Measurements from ENCODE around the gene CCDC40. TPM values are rescaled to one million over a fixed set of nuclear protein-coding genes. Genes with fewer than 3 reads are reported as not detected.

Gene CCDC40
- total and polyA plus RNA-seq, 9 of the 15 experiments (the other 6 are each of a cell fraction or from before 2014, with no cell fraction given) = 0.07 to 0.33 TPM; not detected in 7

- TF ChIP-seq, protein P1, sequence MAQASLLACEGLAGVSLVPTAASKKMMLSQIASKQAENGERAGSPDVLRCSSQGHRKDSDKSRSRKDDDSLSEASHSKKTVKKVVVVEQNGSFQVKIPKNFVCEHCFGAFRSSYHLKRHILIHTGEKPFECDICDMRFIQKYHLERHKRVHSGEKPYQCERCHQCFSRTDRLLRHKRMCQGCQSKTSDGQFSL (CRISPR knock-in tag; IDR thresholded peaks at IDR 0.05) = 0 out of 2 replicates have a peak, but pooled peaks have one; percentile 28
- TF ChIP-seq, protein P1 (tag; IDR thresholded peaks at IDR 0.05) = no peak
- TF ChIP-seq POLR2AphosphoS2 (IDR thresholded peaks at IDR 0.05; ENCODE audit: low read length) (no peak), CSDE1 (IDR thresholded peaks at IDR 0.05) (no peak), ZNF79 (CRISPR knock-in tag; IDR thresholded peaks at IDR 0.05; ENCODE audit: low read depth) (no peak), BRF1 (IDR thresholded peaks at IDR 0.05; ENCODE audit: borderline replicate concordance, extremely low read depth, insufficient read length) (no peak), FIP1L1 (IDR thresholded peaks at IDR 0.05; ENCODE audit: low read depth, low read length, poor library complexity, severe bottlenecking) (peak; percentile 92), CBFA2T2 (conservative IDR thresholded peaks at IDR 0.05) (no peak), RBM39 (optimal IDR thresholded peaks at IDR 0.05; ENCODE audit: low read depth, low read length) (no peak), NCOR1 (IDR thresholded peaks at IDR 0.05) (no peak)
- TF ChIP-seq, protein P2, sequence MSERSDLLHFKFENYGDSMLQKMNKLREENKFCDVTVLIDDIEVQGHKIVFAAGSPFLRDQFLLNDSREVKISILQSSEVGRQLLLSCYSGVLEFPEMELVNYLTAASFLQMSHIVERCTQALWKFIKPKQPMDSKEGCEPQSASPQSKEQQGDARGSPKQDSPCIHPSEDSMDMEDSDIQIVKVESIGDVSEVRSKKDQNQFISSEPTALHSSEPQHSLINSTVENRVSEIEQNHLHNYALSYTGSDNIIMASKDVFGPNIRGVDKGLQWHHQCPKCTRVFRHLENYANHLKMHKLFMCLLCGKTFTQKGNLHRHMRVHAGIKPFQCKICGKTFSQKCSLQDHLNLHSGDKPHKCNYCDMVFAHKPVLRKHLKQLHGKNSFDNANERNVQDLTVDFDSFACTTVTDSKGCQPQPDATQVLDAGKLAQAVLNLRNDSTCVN (CRISPR knock-in tag; IDR thresholded peaks at IDR 0.05) = 0 out of 2 replicates have a peak, but pooled peaks have one; percentile 3
- TF ChIP-seq, protein P3, sequence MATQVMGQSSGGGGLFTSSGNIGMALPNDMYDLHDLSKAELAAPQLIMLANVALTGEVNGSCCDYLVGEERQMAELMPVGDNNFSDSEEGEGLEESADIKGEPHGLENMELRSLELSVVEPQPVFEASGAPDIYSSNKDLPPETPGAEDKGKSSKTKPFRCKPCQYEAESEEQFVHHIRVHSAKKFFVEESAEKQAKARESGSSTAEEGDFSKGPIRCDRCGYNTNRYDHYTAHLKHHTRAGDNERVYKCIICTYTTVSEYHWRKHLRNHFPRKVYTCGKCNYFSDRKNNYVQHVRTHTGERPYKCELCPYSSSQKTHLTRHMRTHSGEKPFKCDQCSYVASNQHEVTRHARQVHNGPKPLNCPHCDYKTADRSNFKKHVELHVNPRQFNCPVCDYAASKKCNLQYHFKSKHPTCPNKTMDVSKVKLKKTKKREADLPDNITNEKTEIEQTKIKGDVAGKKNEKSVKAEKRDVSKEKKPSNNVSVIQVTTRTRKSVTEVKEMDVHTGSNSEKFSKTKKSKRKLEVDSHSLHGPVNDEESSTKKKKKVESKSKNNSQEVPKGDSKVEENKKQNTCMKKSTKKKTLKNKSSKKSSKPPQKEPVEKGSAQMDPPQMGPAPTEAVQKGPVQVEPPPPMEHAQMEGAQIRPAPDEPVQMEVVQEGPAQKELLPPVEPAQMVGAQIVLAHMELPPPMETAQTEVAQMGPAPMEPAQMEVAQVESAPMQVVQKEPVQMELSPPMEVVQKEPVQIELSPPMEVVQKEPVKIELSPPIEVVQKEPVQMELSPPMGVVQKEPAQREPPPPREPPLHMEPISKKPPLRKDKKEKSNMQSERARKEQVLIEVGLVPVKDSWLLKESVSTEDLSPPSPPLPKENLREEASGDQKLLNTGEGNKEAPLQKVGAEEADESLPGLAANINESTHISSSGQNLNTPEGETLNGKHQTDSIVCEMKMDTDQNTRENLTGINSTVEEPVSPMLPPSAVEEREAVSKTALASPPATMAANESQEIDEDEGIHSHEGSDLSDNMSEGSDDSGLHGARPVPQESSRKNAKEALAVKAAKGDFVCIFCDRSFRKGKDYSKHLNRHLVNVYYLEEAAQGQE (IDR thresholded peaks at IDR 0.05; ENCODE audit: borderline replicate concordance) = no peak
- TF ChIP-seq, protein P3 (CRISPR knock-in tag; IDR thresholded peaks at IDR 0.05; ENCODE audit: low read depth) = no peak
- TF ChIP-seq, protein P4, sequence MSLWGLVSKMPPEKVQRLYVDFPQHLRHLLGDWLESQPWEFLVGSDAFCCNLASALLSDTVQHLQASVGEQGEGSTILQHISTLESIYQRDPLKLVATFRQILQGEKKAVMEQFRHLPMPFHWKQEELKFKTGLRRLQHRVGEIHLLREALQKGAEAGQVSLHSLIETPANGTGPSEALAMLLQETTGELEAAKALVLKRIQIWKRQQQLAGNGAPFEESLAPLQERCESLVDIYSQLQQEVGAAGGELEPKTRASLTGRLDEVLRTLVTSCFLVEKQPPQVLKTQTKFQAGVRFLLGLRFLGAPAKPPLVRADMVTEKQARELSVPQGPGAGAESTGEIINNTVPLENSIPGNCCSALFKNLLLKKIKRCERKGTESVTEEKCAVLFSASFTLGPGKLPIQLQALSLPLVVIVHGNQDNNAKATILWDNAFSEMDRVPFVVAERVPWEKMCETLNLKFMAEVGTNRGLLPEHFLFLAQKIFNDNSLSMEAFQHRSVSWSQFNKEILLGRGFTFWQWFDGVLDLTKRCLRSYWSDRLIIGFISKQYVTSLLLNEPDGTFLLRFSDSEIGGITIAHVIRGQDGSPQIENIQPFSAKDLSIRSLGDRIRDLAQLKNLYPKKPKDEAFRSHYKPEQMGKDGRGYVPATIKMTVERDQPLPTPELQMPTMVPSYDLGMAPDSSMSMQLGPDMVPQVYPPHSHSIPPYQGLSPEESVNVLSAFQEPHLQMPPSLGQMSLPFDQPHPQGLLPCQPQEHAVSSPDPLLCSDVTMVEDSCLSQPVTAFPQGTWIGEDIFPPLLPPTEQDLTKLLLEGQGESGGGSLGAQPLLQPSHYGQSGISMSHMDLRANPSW (CRISPR knock-in tag; IDR thresholded peaks at IDR 0.05) = 0 out of 2 replicates have a peak, but pooled peaks have one; percentile 24
Observed at GRCh38 chr17:80146121-80147034, 109.9 kb downstream of the CCDC40 start (continued).

Data from K562 (cell line).